ENCODE measurements around the gene TRMT61A. TPM values are rescaled to one million over a fixed set of nuclear protein-coding genes. Genes with fewer than 3 reads are reported as not detected.
A peak's percentile ranks its signal among the peaks of the same experiment; 100 is the strongest.

Gene TRMT61A
- polyA plus RNA-seq, 1 of the 3 experiments (the other 2 are of a cell fraction) = 15.8 TPM

GRCh38 chr14:103552011-103552845, 23.2 kb downstream of the TRMT61A start:
- Histone ChIP-seq H3K36me3 (replicated peaks in 1 of 2; ENCODE audit: control insufficient read depth in 1 of 2, insufficient read depth in 2 of 2, low read length in 1 of 2) (peaks cover 3 to 4% of the 10 kb centered on the region in 2 experiments), H3K4me1 (ENCODE audit: control insufficient read depth in 1 of 2, insufficient read depth in 2 of 2, low read depth in 1 of 2, low read length in 1 of 2) (peaks cover 2 to 19% of the 10 kb centered on the region in 2 experiments; a peak in 3 of 4 replicates), H3K9me2 (no peaks in the 10 kb centered on the region), H3K79me2 (ENCODE audit: insufficient read depth) (peaks cover 61% of the 10 kb centered on the region), H3K4me2 (peak overlapping the region; percentile 63), H3F3A (replicated peaks; ENCODE audit: insufficient read depth) (peaks cover 26% of the 10 kb centered on the region), H3K4me3 (ENCODE audit: low read depth in 2 of 2, low read length in 1 of 2) (no peak overlapping the region), H2AFZ (ENCODE audit: low read depth) (no peak overlapping the region), H4K20me1 (ENCODE audit: insufficient read depth) (peaks cover 21% of the 10 kb centered on the region), H3K27ac (ENCODE audit: low read depth in 2 of 2, low read length in 1 of 2) (peak overlapping the region; percentile 64 to 77; a peak in 3 of 4 replicates), H3K27me3 (ENCODE audit: insufficient read depth) (no peaks in the 10 kb centered on the region), H3K9me3 (no peaks in the 10 kb centered on the region), H3K9ac (peak overlapping the region; percentile 46)
- WGBS (ENCODE audit: low lambda C conversion rate) = 75% methylated on average over 18 of the region's 18 CpGs
- ChIA-PET POLR2A (interaction anchor here (0.7 to 1.3 kb wide), 2 partner anchors 10 to 31 kb away, joined by 3 to 4 read pairs; partner anchors contain the start of genes BAG5 and COA8), CTCF (interaction anchor here (1.0 to 11.6 kb wide), 4 partner anchors 9 to 51 kb away, joined by 3 to 194 read pairs (median 66); partner anchors contain the start of genes BAG5 and CKB)
- no peak for DNase-seq
- TF ChIP-seq FOSL2 (IDR thresholded peaks at IDR 0.05; ENCODE audit: borderline replicate concordance, low read depth) (peak; percentile 44; the same call in 1 of the 2 replicates), SIN3A (IDR thresholded peaks at IDR 0.05; ENCODE audit: borderline replicate concordance, low read depth, low read length) (no peak), JUND (IDR thresholded peaks at IDR 0.05) (no peak; the same call in 1 of the 2 replicates), FOXJ3 (CRISPR knock-in tag; IDR thresholded peaks at IDR 0.05) (no peak), YY1 (IDR thresholded peaks at IDR 0.05; ENCODE audit: low read depth) (no peak), POLR2AphosphoS5 (IDR thresholded peaks at IDR 0.05; ENCODE audit: low read depth, low read length) (no peak), GATA2 (CRISPR knock-in tag; IDR thresholded peaks at IDR 0.05) (no peak), ZBTB33 (IDR thresholded peaks at IDR 0.05; ENCODE audit: borderline replicate concordance, low read depth) (no peak), SMC3 (IDR thresholded peaks at IDR 0.05; ENCODE audit: low read depth, low read length) (no peak), NFIC (IDR thresholded peaks at IDR 0.05; ENCODE audit: borderline replicate concordance) (0 out of 2 replicates have a peak, but pooled peaks have one; percentile 11), RAD21 (IDR thresholded peaks at IDR 0.05; ENCODE audit: low read length) (no peak), TCF12 (IDR thresholded peaks at IDR 0.05) (peak; percentile 19; the same call in 1 of the 2 replicates), TEAD4 (IDR thresholded peaks at IDR 0.05; ENCODE audit: borderline replicate concordance, insufficient read depth) (no peak), MAX (IDR thresholded peaks at IDR 0.05; ENCODE audit: low read depth) (no peak), MXI1 (IDR thresholded peaks at IDR 0.05; ENCODE audit: low read depth, low read length) (no peak), MEF2A (IDR thresholded peaks at IDR 0.05; ENCODE audit: borderline replicate concordance, low read depth) (no peak), IRF3 (IDR thresholded peaks at IDR 0.05; ENCODE audit: low read depth, low read length) (no peak), RCOR1 (IDR thresholded peaks at IDR 0.05; ENCODE audit: low read length) (no peak), GABPA (IDR thresholded peaks at IDR 0.05; ENCODE audit: low read depth) (no peak), NRF1 (IDR thresholded peaks at IDR 0.05; ENCODE audit: low read depth, low read length) (no peak), CTCF (IDR thresholded peaks at IDR 0.05) (no peak), REST (IDR thresholded peaks at IDR 0.05; ENCODE audit: low read depth, low read length) (no peak), TAF1 (IDR thresholded peaks at IDR 0.05; ENCODE audit: borderline replicate concordance, low read depth, low read length) (no peak)

All from SK-N-SH (cell line).